NCI-H2171 (cell line): Measurements from ENCODE around the gene C22orf39.

Experiments
- DNase-seq: peaks from one replicate; lab custom pipeline; 2025; lab: John Stamatoyannopoulos, UW

The C22orf39 gene

GRCh38 chr22:19398206-19398605 lies 49.3 kb downstream of the C22orf39 start:
- peak; percentile 73 for DNase-seq

- no peak for DNase-seq
Observed at GRCh38 chr22:19397734-19398104, 49.8 kb downstream of the C22orf39 start.

GRCh38 chr22:19396934-19397733 lies 50.4 kb downstream of the C22orf39 start:
- peak; percentile 32 for DNase-seq

GRCh38 chr22:19396561-19396933 lies 51.0 kb downstream of the C22orf39 start:
- no peak for DNase-seq

- no peak for DNase-seq
Observed at GRCh38 chr22:19395276-19395675, 52.2 kb downstream of the C22orf39 start.

DNA sequence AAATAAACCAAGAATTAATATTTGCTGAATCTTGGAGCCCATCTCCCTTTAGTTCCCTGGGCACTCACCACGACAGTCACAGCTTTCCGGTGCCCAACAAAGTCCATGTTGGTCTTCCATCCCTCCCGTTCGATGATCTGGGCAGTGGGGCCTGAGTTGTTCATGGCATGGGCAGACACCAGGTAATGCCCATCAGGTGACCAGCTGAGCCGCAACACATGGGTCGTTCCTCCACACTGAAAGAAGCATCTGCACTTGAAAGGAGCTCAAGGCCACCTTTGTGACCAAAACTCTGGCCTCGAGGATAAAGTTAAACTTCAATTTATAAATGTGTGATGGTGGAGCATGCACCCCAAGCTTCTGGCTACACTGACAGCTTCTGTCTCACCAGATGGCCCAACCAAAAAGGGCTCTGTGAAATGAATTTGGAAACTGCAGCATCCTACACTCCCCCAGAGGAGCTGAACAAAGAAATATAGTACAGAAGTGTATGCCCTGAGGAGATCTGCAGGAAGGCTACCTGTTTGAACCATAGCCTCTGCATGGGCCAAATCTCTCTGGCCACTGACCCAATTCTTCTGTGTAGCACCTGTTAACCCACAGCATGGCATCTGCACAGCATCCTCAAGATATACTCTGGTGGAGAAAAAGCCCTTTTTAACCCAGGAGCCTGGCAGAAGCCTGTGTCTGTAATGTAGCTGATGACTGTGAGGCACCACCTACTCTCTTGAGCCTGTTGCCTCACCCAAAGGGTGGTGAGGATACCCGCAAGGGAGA lies 53.0 kb downstream of the C22orf39 start:
- no peak for DNase-seq

GRCh38 chr22:19393704-19394103 lies 53.8 kb downstream of the C22orf39 start:
- DNase-seq: no peak
